PC-3 (cell line): ENCODE results near the gene TMEM204.

ENCODE experiments used
- CTCF ChIP-seq: fragments of 300-600 bp; sonication (generic); conservative IDR thresholded peaks from 2 replicates; pipeline ENCODE4 v1.5.1; 2017; ENCODE audit warnings: antibody characterized with exemption, low read depth, mild to moderate bottlenecking, low read length
- EZH2phosphoT487 ChIP-seq: fragments of 300-600 bp; sonication (generic); IDR thresholded peaks from 2 replicates; pipeline ENCODE4 v1.6.1; 2018; ENCODE audit warnings: mild to moderate bottlenecking, antibody characterized with exemption, low read length, borderline replicate concordance

- TF ChIP-seq CTCF (no peak), EZH2phosphoT487 (no peak)
These were observed 17.2 kb downstream of the TMEM204 start for GRCh38 chr16:1550696-1551095.
